Subcutaneous adipose tissue (tissue), 4 donors: ENCODE measurements around the gene EBI3. TPM values are rescaled to one million over a fixed set of nuclear protein-coding genes. Genes with fewer than 3 reads are reported as not detected.

Experiments
- CTCF ChIP-seq: fragments of 450-650 bp; IDR thresholded peaks from one replicate; pipeline ENCODE4 v1.5.1; 2016; ENCODE audit warnings: low read depth, mild to moderate bottlenecking, control low read depth, antibody characterized with exemption, moderate library complexity
- total RNA-seq, 4 donors: library from RNA; depleted of rRNA; stranded (reverse); fragments of >200 nt; gene quantifications; one replicate each; pipeline ENCODE4 v1.1.0, GENCODE V29; 2016

Gene EBI3
- total RNA-seq, 4 donors from 2014 or later = 2.0 to 20.7 (median 8.0) TPM

- TF ChIP-seq CTCF = no peak
Observed at GRCh38 chr19:4224470-4224869, 4.9 kb upstream of the EBI3 start.

- TF ChIP-seq CTCF = no peak
Observed at GRCh38 chr19:4225885-4226284, 3.4 kb upstream of the EBI3 start.

- no peak for TF ChIP-seq CTCF
Observed at GRCh38 chr19:4227771-4228170, 1.6 kb upstream of the EBI3 start.

GRCh38 chr19:4228765-4229178, 551 bp upstream of the EBI3 start:
- no peak for TF ChIP-seq CTCF

- TF ChIP-seq CTCF = no peak
Observed at GRCh38 chr19:4232614-4233281, 3.4 kb downstream of the EBI3 start.

GRCh38 chr19:4233282-4233853, 4.0 kb downstream of the EBI3 start:
- TF ChIP-seq CTCF = no peak

GRCh38 chr19:4234142-4234861, 5.0 kb downstream of the EBI3 start:
- TF ChIP-seq CTCF = no peak
